ENCODE measurements around the gene MRPL4.

The MRPL4 gene

GRCh38 chr19:10288662-10289166, 36.7 kb downstream of the MRPL4 start:
- peak in 1 of 3 experiments; percentile 24 for DNase-seq (ENCODE audit: low read depth in 3 of 3)

GRCh38 chr19:10289167-10289835, 37.3 kb downstream of the MRPL4 start:
- peak in 2 of 3 experiments; percentile 50 to 54 for DNase-seq (ENCODE audit: low read depth in 3 of 3)

- DNase-seq (ENCODE audit: low read depth in 3 of 3): peak; percentile 35 to 64 (median 61)
Observed at GRCh38 chr19:10289836-10290356, 37.9 kb downstream of the MRPL4 start, which contains the start of gene ICAM5. Gene ICAM5 (plus strand): TSS chr19:10289952. CDS start chr19:10290044, 92 bp downstream.

GRCh38 chr19:10290357-10290875, 38.4 kb downstream of the MRPL4 start:
- no peak for DNase-seq (ENCODE audit: low read depth in 3 of 3)

GRCh38 chr19:10290876-10291553, 39.0 kb downstream of the MRPL4 start:
- DNase-seq (ENCODE audit: low read depth in 3 of 3): peak; percentile 22 to 48 (median 42)

GRCh38 chr19:10291554-10292205, 39.7 kb downstream of the MRPL4 start:
- DNase-seq (ENCODE audit: low read depth in 3 of 3): no peak

- peak; percentile 45 to 57 (median 47) for DNase-seq (ENCODE audit: low read depth in 3 of 3)
Observed at GRCh38 chr19:10292206-10292788, 40.3 kb downstream of the MRPL4 start.

- DNase-seq (ENCODE audit: low read depth in 3 of 3): no peak
Observed at GRCh38 chr19:10292789-10293636, 41.0 kb downstream of the MRPL4 start.

- DNase-seq (ENCODE audit: low read depth in 3 of 3): no peak
Observed at GRCh38 chr19:10293637-10294367, 41.8 kb downstream of the MRPL4 start.

- DNase-seq (ENCODE audit: low read depth in 3 of 3): no peak
Observed at GRCh38 chr19:10294368-10294697, 42.3 kb downstream of the MRPL4 start.

GRCh38 chr19:10295305-10295846, 43.4 kb downstream of the MRPL4 start:
- DNase-seq (ENCODE audit: low read depth in 3 of 3): peak; percentile 30 to 50 (median 50)

- DNase-seq (ENCODE audit: low read depth in 3 of 3): no peak
Observed at GRCh38 chr19:10295847-10296591, 44.0 kb downstream of the MRPL4 start.

GRCh38 chr19:10299545-10300458, 47.8 kb downstream of the MRPL4 start:
- no peak for DNase-seq (ENCODE audit: low read depth in 3 of 3)

GRCh38 chr19:10305139-10305806, 53.3 kb downstream of the MRPL4 start:
- DNase-seq (ENCODE audit: low read depth in 3 of 3): no peak

- no peak for DNase-seq (ENCODE audit: low read depth in 3 of 3)
Observed at GRCh38 chr19:10306327-10306726, 54.3 kb downstream of the MRPL4 start.

GRCh38 chr19:10309423-10309822, 57.4 kb downstream of the MRPL4 start, which contains the start of gene ZGLP1:
Gene ZGLP1 (minus strand): TSS chr19:10309815.
- no peak for DNase-seq (ENCODE audit: low read depth in 3 of 3)
